Left renal cortex interstitium (tissue), 4 donors: Measurements from ENCODE around the gene GALNT6. TPM values are rescaled to one million over a fixed set of nuclear protein-coding genes. Genes with fewer than 3 reads are reported as not detected.

Source experiments
- DNase-seq, 4 donors: peaks; one replicate each; pipeline ENCODE4 v3.0.0-alpha.2; 2013; ENCODE audit warnings: low read depth in 4 of 4, low spot score in 2 of 4, missing footprints in 1 of 4
- polyA plus RNA-seq, 4 donors: library from polyadenylated mRNA; unstranded; fragments of 120-200 nt; gene quantifications; one replicate each; pipeline ENCODE4 v1.2.1, GENCODE V29; 2013; ENCODE audit not compliant: insufficient read length in 4 of 4

GALNT6 gene
- polyA plus RNA-seq, 4 donors, result 4.4 to 6.8 (median 6.1) TPM

DNA sequence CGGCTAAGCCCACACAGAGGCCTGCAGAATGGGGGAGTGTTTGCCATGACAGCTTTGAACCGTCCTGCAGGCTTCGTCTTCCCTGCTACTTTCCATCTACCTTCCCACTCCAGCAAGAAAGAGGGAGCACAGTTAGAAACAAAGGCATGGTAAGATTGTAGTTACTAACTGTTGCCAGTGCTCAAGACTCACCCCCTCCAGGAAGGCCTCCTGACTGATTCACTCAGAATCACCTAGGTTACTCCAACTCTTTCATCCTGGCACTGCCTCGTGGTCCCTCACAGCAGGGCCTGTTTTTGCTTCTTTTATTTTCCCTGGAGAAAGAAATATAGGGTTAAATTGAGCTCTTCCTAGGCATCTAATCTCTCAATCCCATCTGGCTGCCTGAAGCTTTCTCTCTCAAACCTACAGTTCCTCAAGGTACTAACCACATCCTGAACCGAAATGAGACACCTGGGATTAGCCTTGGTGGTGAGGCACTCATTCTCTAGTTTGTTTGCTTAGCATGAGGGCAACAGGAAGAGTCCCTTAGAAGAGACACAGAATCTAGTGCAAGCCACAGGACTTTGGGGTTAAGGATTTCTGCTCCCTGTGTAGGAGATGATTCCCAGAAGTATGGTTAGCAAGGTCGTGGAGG, 7.8 kb downstream of the GALNT6 start:
- no peak for DNase-seq

DNA sequence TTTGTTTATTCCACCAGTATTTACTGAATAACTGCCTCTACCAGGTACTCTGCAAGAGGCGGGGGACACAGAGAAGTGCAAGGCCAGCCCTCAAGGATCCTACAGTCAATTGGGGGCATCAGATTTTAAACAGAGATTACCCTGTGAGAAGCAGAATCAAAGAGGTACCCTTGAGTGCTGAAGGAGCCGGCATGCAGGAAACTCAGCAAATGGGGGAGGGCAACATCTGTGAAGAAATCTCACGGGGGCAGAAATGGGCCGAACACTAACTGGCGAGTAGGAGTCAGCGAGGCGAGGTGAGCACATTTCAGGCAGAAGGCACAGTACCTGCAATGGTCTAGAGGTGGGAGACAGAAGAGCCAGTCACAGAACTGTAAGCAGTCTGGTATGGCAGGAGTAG, 9.0 kb downstream of the GALNT6 start:
- no peak for DNase-seq

- DNase-seq, result no peak
Observed at GRCh38 chr12:51381226-51382079, 9.8 kb downstream of the GALNT6 start.

- no peak for DNase-seq
Observed at GRCh38 chr12:51379571-51379970, 11.6 kb downstream of the GALNT6 start.

GRCh38 chr12:51378749-51379148, 12.5 kb downstream of the GALNT6 start:
- DNase-seq, result no peak

DNA sequence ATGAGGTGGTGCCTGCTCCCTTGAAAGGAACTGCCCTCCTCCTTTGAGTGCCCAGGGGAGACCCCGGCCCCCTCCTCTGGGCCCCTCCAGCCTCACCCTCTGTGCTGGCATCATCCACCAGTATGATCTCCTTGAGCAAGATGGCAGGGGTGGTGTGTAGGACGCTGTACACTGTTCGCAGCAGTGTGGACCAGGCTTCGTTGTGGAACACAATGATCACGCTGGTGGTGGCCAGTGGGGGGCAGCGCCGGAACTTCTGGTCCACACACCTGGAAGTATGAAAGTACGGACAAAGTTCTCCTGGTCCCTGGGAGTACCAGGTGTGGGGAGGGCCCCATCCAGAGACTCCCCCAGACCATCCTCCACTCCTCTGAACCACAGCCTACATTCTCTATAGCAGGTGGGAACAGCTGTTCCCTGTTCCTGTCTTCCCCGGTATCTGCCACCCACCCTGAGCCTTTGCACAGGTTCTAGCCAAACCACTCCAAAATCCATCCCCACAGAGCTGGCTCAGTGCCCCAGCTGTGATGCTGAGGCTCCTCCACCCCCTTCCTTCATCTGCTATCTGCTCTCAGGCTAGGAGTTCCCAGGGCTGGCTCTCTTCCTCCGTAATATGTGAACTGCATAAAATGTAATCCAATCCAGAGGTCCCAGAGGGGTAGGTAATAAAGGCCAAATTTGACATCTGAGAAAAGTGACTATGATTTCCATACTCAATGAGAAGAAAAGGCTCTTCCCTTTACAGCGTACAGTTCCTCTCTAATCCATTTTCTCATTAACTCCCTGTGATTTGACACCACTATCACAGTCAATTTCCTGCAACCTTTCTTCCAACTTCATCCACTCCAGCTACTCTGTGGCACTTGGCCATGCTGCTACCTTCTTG, 13.9 kb downstream of the GALNT6 start:
- DNase-seq, result no peak

DNA sequence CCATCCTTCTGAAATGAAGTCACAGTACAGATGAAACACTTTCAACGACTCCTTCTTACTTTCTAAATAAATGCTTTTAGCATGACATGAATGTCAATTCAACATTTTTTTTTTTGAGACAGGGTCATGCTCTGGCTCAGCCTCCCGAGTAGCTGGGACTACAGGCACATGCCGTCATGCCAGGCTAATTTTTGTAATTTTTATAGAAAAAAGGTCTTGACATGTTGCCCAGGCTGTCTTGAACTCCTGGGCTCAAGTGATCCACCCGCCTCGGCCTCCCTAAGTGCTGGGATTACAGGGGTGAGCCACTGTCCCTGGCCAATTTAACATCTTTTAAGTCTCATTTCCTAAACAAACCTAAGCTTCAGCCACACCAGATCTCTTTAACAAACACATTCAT, 16.4 kb downstream of the GALNT6 start:
- DNase-seq, result no peak

- DNase-seq, result no peak
Observed at GRCh38 chr12:51374361-51374760, 16.8 kb downstream of the GALNT6 start.

DNA sequence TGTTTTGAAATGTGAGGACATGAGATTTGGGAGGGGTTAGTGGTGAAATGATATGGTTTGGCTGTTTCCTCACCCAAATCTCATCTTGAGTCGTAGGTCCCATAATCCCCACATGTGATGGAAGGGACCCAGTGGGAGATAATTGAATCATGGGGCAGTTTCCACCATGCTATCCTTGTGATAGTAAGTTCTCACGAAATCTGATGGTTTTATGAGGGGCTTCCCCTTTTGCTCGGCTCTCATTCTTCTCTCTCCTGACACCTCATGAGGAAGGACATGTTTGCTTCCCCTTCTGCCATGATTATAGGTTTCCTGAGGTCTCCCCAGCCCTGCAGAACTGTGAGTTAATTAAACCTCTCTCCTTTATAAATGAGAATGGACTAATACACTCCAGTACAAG, 18.0 kb downstream of the GALNT6 start:
- no peak for DNase-seq

DNA sequence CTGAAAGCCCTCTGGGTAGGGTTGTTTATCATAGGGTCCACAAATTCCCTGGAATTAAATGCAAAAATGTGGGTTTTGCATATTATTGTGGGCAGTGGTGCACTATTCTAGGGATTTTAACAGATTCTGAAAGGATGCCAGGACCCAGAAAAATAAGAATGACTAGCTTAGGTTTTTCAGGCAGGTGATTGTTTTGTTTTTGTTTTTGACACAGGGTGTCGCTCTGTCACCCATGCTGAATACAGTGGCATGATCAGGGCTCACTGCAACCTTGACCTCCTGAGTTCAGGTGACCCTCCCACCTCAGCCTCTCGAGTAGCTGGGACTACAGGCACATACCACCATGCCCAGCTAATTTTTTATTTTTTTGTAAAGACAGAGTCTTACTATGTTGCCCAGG, 19.2 kb downstream of the GALNT6 start:
- no peak for DNase-seq

GRCh38 chr12:51371295-51371953, 19.8 kb downstream of the GALNT6 start:
- peak; percentile 68 to 80 (median 78) for DNase-seq

- DNase-seq, result no peak
Observed at GRCh38 chr12:51370667-51371066, 20.5 kb downstream of the GALNT6 start.

DNA sequence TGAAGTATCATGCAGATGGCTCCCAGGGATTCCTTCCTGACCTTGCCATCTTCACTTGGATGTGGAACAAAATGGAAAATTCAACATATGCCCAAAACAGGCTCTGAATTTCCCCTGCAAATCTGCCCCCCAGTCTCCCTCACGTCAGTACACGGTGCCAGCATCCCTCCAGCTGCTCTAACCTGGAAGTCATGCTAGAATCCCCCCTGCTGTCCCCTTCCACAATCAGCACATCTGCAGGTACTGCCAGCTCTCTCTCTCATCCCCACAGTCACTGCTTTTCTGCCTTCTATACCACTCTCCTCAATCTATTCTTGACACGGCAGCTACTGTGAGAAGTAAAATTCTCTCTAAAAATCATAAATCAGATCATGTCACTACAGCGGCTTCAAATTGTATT, 21.6 kb downstream of the GALNT6 start:
- no peak for DNase-seq

- no peak for DNase-seq
Observed at GRCh38 chr12:51368640-51369517, 22.3 kb downstream of the GALNT6 start.

- no peak for DNase-seq
Observed at GRCh38 chr12:51365276-51365675, 25.9 kb downstream of the GALNT6 start.

GRCh38 chr12:51364001-51364400, 27.2 kb downstream of the GALNT6 start:
- no peak for DNase-seq

- no peak for DNase-seq
Observed at GRCh38 chr12:51362747-51363342, 28.4 kb downstream of the GALNT6 start.

DNA sequence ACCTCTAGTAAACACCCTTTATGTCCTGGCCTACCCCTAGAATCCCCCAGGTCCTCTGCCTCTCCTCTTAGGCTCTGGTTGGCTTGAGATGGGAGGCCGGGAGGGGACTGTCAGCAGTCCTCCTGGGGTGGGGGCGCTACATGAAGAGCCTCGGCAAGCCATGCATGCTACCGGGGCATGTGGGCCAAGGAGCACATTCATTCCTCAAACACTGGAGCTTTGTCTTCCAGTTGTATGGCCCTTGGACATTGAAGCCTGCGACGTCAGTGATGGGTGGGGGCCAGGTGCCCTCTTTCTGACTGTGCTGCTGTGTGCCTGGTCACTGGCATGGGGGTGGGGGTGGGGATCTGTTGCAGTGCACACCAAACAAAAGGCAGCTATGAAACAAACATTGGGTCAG, 28.9 kb downstream of the GALNT6 start:
- DNase-seq, result no peak
